ENCODE data around the gene SLC24A4.
A peak's percentile ranks its signal among the peaks of the same experiment; 100 is the strongest.

The SLC24A4 gene

GRCh38 chr14:92458136-92459029 is 135.4 kb downstream of the SLC24A4 start:
- no peak for DNase-seq (ENCODE audit: low spot score)

- DNase-seq (ENCODE audit: low spot score) = no peak
Measured at GRCh38 chr14:92459030-92459949, 136.3 kb downstream of the SLC24A4 start.

- no peak for DNase-seq (ENCODE audit: low spot score)
Measured at GRCh38 chr14:92459950-92460421, 137.0 kb downstream of the SLC24A4 start.

- no peak for DNase-seq (ENCODE audit: low spot score)
Measured at GRCh38 chr14:92460541-92460915, 137.6 kb downstream of the SLC24A4 start.

GRCh38 chr14:92460916-92461579 is 138.1 kb downstream of the SLC24A4 start:
- peak; percentile 72 for DNase-seq (ENCODE audit: low spot score)

GRCh38 chr14:92461891-92462290 is 138.9 kb downstream of the SLC24A4 start:
- DNase-seq (ENCODE audit: low spot score) = no peak

- no peak for DNase-seq (ENCODE audit: low spot score)
Measured at GRCh38 chr14:92462568-92462967, 139.6 kb downstream of the SLC24A4 start.

GRCh38 chr14:92463141-92463540 is 140.2 kb downstream of the SLC24A4 start:
- DNase-seq (ENCODE audit: low spot score) = no peak

GRCh38 chr14:92464156-92464555 is 141.2 kb downstream of the SLC24A4 start:
- no peak for DNase-seq (ENCODE audit: low spot score)

GRCh38 chr14:92464716-92465115 is 141.8 kb downstream of the SLC24A4 start:
- no peak for DNase-seq (ENCODE audit: low spot score)

- no peak for DNase-seq (ENCODE audit: low spot score)
Measured at GRCh38 chr14:92465353-92466055, 142.5 kb downstream of the SLC24A4 start.

GRCh38 chr14:92466059-92466458 is 143.1 kb downstream of the SLC24A4 start:
- DNase-seq (ENCODE audit: low spot score) = no peak

GRCh38 chr14:92469515-92469914 is 146.6 kb downstream of the SLC24A4 start:
- DNase-seq (ENCODE audit: low spot score) = no peak

- DNase-seq (ENCODE audit: low spot score) = peak; percentile 82
Measured at GRCh38 chr14:92470215-92470614, 147.2 kb downstream of the SLC24A4 start.

- no peak for DNase-seq (ENCODE audit: low spot score)
Measured at GRCh38 chr14:92470811-92471210, 147.8 kb downstream of the SLC24A4 start.

- peak; percentile 72 for DNase-seq (ENCODE audit: low spot score)
Measured at GRCh38 chr14:92471919-92472318, 149.0 kb downstream of the SLC24A4 start.

GRCh38 chr14:92472860-92473259 is 149.9 kb downstream of the SLC24A4 start:
- DNase-seq (ENCODE audit: low spot score) = no peak

- peak; percentile 73 for DNase-seq (ENCODE audit: low spot score)
Measured at GRCh38 chr14:92473261-92473968, 150.4 kb downstream of the SLC24A4 start.

GRCh38 chr14:92473969-92474535 is 151.1 kb downstream of the SLC24A4 start:
- DNase-seq (ENCODE audit: low spot score) = no peak

GRCh38 chr14:92475037-92475436 is 152.1 kb downstream of the SLC24A4 start:
- no peak for DNase-seq (ENCODE audit: low spot score)

Data from GM03348 (cell line).